ENCODE measurements around the gene HSPA4L. TPM values are rescaled to one million over a fixed set of nuclear protein-coding genes. Genes with fewer than 3 reads are reported as not detected.

Gene HSPA4L
- total and polyA plus RNA-seq, 2 of the 4 experiments (the other 2 are of a cell fraction): 0.84 to 2.3 TPM

GRCh38 chr4:127799711-127800110, 17.6 kb downstream of the HSPA4L start:
- ATAC-seq (ENCODE audit: low read depth) (no peak), DNase-seq (no peak)
- no peak overlapping the region for H4K91ac ChIP-seq (ENCODE audit: insufficient read depth, low read depth, low read length)
- H2BK120ac ChIP-seq (ENCODE audit: low read depth, low read length): no peak overlapping the region
- no peak overlapping the region for H2AK9ac ChIP-seq (replicated peaks; ENCODE audit: low read depth, low read length, poor library complexity)
- in situ Hi-C loops (cut with MboI; ENCODE audit: low sequenced_read_pairs): no loop called here
- H3K36me3 ChIP-seq (ENCODE audit: control insufficient read depth, insufficient read depth, low read length): no peaks in the 10 kb centered on the region
- ChIA-PET CTCF (interaction anchor here (1.2 kb wide), 1 partner anchor 12 kb away, joined by 4 read pairs; no protein-coding TSS in a partner anchor), POLR2A (ENCODE audit: unreplicated experiment) (no interaction called here)
- no peak overlapping the region for H3K56ac ChIP-seq (ENCODE audit: extremely low read depth, insufficient read depth, low read length)
- no peak overlapping the region for H2BK15ac ChIP-seq (ENCODE audit: low read depth, low read length)
- no peak overlapping the region for H3K4me3 ChIP-seq (ENCODE audit: insufficient read depth, low read depth, low read length)
- no peak overlapping the region for H2AFZ ChIP-seq (replicated peaks; ENCODE audit: low read length, poor library complexity)
- intact Hi-C loops (cut with micrococcal nuclease): no loop called here
- no peak overlapping the region for H3K27ac ChIP-seq (ENCODE audit: insufficient read depth, low read length)
- dilution Hi-C loops (cut with HindIII; ENCODE audit: low sequenced_read_pairs, unreplicated experiment): no loop called here
- no peak overlapping the region for H3K18ac ChIP-seq (ENCODE audit: low read depth, low read length)
- no peaks in the 10 kb centered on the region for H3K9me3 ChIP-seq (ENCODE audit: control insufficient read depth, insufficient read depth, low read length)
- no peaks in the 10 kb centered on the region for H3K9me1 ChIP-seq (ENCODE audit: insufficient read depth, low read length)
- BruUV-seq (replicated peaks): no TSS peak
- H2BK5ac ChIP-seq (ENCODE audit: low read depth, low read length, poor library complexity, severe bottlenecking): no peak overlapping the region
- H3K23ac ChIP-seq (ENCODE audit: low read depth, low read length): no peak overlapping the region
- no peaks in the 10 kb centered on the region for H3K27me3 ChIP-seq (ENCODE audit: control insufficient read depth, insufficient read depth, low read length)
- H4K8ac ChIP-seq (ENCODE audit: low read depth in 2 of 2, low read length in 2 of 2): no peak overlapping the region
- no peaks in the 10 kb centered on the region for H3K4me1 ChIP-seq (ENCODE audit: control insufficient read depth, insufficient read depth, low read length)
- H2AK5ac ChIP-seq (ENCODE audit: low read depth, low read length): no peak overlapping the region
- no peak overlapping the region for H2BK20ac ChIP-seq (ENCODE audit: low read depth, low read length)
- H3K14ac ChIP-seq (replicated peaks; ENCODE audit: low read depth, low read length): no peak overlapping the region
- no peak overlapping the region for H3K9ac ChIP-seq (ENCODE audit: low read depth, low read length)
- no peaks in the 10 kb centered on the region for H3K79me1 ChIP-seq (ENCODE audit: low read depth in 1 of 2, low read length in 2 of 2)
- no peak overlapping the region for H4K5ac ChIP-seq (ENCODE audit: low read depth, low read length)
- TF ChIP-seq MAZ (IDR thresholded peaks at IDR 0.05; ENCODE audit: borderline replicate concordance, low read depth, low read length) (no peak), CEBPB (IDR thresholded peaks at IDR 0.05; ENCODE audit: low read depth, low read length) (no peak), RCOR1 (IDR thresholded peaks at IDR 0.05; ENCODE audit: insufficient replicate concordance, low read length) (no peak), USF2 (IDR thresholded peaks at IDR 0.05; ENCODE audit: low read depth, low read length) (no peak), ELK1 (IDR thresholded peaks at IDR 0.05; ENCODE audit: borderline replicate concordance, low read depth, low read length) (no peak), CHD1 (IDR thresholded peaks at IDR 0.05; ENCODE audit: low read depth, low read length) (no peak), RFX5 (IDR thresholded peaks at IDR 0.05; ENCODE audit: low read depth, low read length) (no peak), NFE2L2 (IDR thresholded peaks at IDR 0.05; ENCODE audit: low read depth, low read length) (no peak)
- no peaks in the 10 kb centered on the region for H4K20me1 ChIP-seq (ENCODE audit: insufficient read depth, low read length)
- H3K4ac ChIP-seq (ENCODE audit: low read depth, low read length): no peak overlapping the region
- H3K4me2 ChIP-seq (ENCODE audit: low read depth, low read length): no peak overlapping the region
